ENCODE data around the gene WDFY4. TPM values are rescaled to one million over a fixed set of nuclear protein-coding genes. Genes with fewer than 3 reads are reported as not detected.

The WDFY4 gene
- total and polyA plus RNA-seq, 2 donors (not counting 1 experiment from before 2014, with no cell fraction given): 0.06 to 0.66 TPM

DNA sequence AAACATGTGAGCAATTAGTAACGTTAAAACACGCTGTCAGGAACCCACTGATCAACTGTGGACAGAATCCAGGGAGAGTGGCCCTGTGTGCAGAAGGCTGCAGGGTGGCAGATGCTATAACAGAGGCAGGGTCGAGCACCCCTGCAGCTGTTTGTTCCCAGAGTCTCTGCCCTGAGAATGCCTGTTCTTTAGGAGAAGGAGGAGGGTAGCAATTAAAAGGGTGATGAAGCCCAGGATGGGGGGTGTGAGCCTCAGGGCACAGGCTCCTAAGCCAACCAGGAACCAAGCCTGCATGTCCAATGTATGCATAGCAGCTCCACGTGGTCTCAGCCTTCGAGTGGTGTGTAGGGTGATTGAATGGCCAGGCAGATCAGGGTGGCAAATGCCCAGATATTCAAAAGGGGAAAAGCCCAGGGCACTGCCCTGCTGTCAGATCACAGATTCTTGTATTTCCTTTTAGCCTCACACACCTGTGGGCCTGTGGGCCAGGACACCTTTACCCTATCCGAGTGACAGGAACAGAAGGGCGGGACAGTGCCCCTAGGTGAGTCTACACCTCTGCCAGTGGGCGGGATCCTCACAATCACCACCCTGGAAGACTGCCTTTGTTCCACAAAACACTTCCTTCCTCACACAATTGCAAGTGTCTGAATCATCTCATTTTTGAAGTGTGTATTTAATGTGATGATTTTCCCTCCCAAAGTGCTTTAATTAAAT, 7.3 kb downstream of the WDFY4 start:
- H3K9ac ChIP-seq (ENCODE audit: insufficient read depth, low read length): no peak overlapping the region
- no peaks in the 10 kb centered on the region for H4K20me1 ChIP-seq (ENCODE audit: control insufficient read depth, extremely low read depth, insufficient read depth, low read length)
- no peak overlapping the region for H3K4me3 ChIP-seq (replicated peaks in 1 of 4; ENCODE audit: control extremely low read depth in 1 of 4, insufficient read depth in 1 of 4, low read depth in 3 of 4, low read length in 4 of 4)
- no peak for TF ChIP-seq EZH2 (IDR thresholded peaks at IDR 0.05; ENCODE audit: low read length, missing control alignments)
- TF ChIP-seq, protein P1, sequence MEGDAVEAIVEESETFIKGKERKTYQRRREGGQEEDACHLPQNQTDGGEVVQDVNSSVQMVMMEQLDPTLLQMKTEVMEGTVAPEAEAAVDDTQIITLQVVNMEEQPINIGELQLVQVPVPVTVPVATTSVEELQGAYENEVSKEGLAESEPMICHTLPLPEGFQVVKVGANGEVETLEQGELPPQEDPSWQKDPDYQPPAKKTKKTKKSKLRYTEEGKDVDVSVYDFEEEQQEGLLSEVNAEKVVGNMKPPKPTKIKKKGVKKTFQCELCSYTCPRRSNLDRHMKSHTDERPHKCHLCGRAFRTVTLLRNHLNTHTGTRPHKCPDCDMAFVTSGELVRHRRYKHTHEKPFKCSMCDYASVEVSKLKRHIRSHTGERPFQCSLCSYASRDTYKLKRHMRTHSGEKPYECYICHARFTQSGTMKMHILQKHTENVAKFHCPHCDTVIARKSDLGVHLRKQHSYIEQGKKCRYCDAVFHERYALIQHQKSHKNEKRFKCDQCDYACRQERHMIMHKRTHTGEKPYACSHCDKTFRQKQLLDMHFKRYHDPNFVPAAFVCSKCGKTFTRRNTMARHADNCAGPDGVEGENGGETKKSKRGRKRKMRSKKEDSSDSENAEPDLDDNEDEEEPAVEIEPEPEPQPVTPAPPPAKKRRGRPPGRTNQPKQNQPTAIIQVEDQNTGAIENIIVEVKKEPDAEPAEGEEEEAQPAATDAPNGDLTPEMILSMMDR (conservative IDR thresholded peaks at IDR 0.05 in 1 of 2, IDR thresholded peaks at IDR 0.05 in 1 of 2; ENCODE audit: low read depth in 1 of 2, low read length in 2 of 2): no peak
- H3K27ac ChIP-seq (ENCODE audit: insufficient read depth, low read length): no peak overlapping the region
- H3K79me2 ChIP-seq (ENCODE audit: control insufficient read depth, insufficient read depth, low read length): no peaks in the 10 kb centered on the region
- peaks cover 2% of the 10 kb centered on the region for H3K27me3 ChIP-seq (ENCODE audit: control insufficient read depth, insufficient read depth, low read length)
- H3K9me3 ChIP-seq (ENCODE audit: control insufficient read depth, insufficient read depth, low read depth, low read length): no peaks in the 10 kb centered on the region
- no peaks in the 10 kb centered on the region for H3K36me3 ChIP-seq (ENCODE audit: control insufficient read depth, insufficient read depth, low read length)
- no peak for DNase-seq (ENCODE audit: low read depth in 2 of 2)
- no peak overlapping the region for H3K4me2 ChIP-seq (ENCODE audit: extremely low read depth, insufficient read depth, low read length)
- H3K4me1 ChIP-seq (ENCODE audit: control insufficient read depth, extremely low read depth, insufficient read depth, low read length): no peaks in the 10 kb centered on the region
- no peak overlapping the region for H2AFZ ChIP-seq (ENCODE audit: low read length)

DNA sequence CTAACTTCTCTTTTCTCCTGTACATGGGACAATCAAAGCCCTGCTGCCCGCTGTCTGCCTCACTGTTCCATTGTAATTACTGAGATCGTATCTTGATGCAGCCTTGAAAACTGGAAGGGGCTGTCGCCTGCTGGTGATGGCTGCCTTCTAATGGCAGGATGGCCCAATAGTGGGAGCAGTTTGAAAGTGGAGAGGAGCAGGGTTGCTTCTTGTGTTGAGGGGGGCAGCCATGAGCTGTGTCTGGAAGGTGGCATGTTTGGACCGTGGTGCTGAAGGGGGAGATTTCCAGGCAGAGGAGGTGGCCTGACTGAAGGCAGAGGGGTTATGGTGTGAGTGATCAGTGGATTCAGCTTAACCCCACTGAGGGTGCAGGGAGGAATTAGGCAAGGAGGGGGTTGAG, 8.1 kb downstream of the WDFY4 start:
- H3K9ac ChIP-seq (ENCODE audit: insufficient read depth, low read length): no peak overlapping the region
- H3K79me2 ChIP-seq (ENCODE audit: control insufficient read depth, insufficient read depth, low read length): no peaks in the 10 kb centered on the region
- peaks cover 3% of the 10 kb centered on the region for H3K27me3 ChIP-seq (ENCODE audit: control insufficient read depth, insufficient read depth, low read length)
- no peak overlapping the region for H3K4me3 ChIP-seq (replicated peaks in 1 of 4; ENCODE audit: control extremely low read depth in 1 of 4, insufficient read depth in 1 of 4, low read depth in 3 of 4, low read length in 4 of 4)
- no peaks in the 10 kb centered on the region for H3K4me1 ChIP-seq (ENCODE audit: control insufficient read depth, extremely low read depth, insufficient read depth, low read length)
- no peaks in the 10 kb centered on the region for H4K20me1 ChIP-seq (ENCODE audit: control insufficient read depth, extremely low read depth, insufficient read depth, low read length)
- H3K9me3 ChIP-seq (ENCODE audit: control insufficient read depth, insufficient read depth, low read depth, low read length): no peaks in the 10 kb centered on the region
- no peaks in the 10 kb centered on the region for H3K36me3 ChIP-seq (ENCODE audit: control insufficient read depth, insufficient read depth, low read length)
- no peak overlapping the region for H2AFZ ChIP-seq (ENCODE audit: low read length)
- TF ChIP-seq, protein P1 (conservative IDR thresholded peaks at IDR 0.05 in 1 of 2, IDR thresholded peaks at IDR 0.05 in 1 of 2; ENCODE audit: low read depth in 1 of 2, low read length in 2 of 2): no peak
- no peak for TF ChIP-seq EZH2 (IDR thresholded peaks at IDR 0.05; ENCODE audit: low read length, missing control alignments)
- no peak for DNase-seq (ENCODE audit: low read depth in 2 of 2)
- H3K27ac ChIP-seq (ENCODE audit: insufficient read depth, low read length): no peak overlapping the region
- no peak overlapping the region for H3K4me2 ChIP-seq (ENCODE audit: extremely low read depth, insufficient read depth, low read length)

DNA sequence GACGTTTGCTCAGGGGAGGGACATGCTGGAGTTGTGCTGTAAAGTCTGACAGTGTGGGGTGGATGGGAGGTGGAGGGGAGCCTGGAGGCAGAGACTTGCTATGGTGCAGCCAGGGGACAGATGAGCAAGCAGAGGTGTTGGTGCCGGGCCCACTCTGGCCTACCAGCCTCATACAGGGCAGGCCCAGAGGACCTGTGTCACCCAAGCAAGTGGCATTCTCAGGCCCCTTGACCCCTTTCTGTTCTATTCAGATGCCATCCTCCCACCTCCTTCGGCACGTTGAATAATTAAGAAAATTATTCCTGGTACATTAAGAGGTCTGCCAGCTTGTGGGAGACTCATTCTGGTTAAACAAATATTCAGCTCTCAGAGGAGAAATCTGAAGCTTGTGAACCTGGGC, 8.5 kb downstream of the WDFY4 start:
- Histone ChIP-seq H3K36me3 (ENCODE audit: control insufficient read depth, insufficient read depth, low read length) (no peaks in the 10 kb centered on the region), H3K27me3 (ENCODE audit: control insufficient read depth, insufficient read depth, low read length) (peaks cover 3% of the 10 kb centered on the region), H3K4me2 (ENCODE audit: extremely low read depth, insufficient read depth, low read length) (no peak overlapping the region), H3K9me3 (ENCODE audit: control insufficient read depth, insufficient read depth, low read depth, low read length) (no peaks in the 10 kb centered on the region), H3K79me2 (ENCODE audit: control insufficient read depth, insufficient read depth, low read length) (no peaks in the 10 kb centered on the region), H3K4me3 (replicated peaks in 1 of 4; ENCODE audit: control extremely low read depth in 1 of 4, insufficient read depth in 1 of 4, low read depth in 3 of 4, low read length in 4 of 4) (no peak overlapping the region), H3K27ac (ENCODE audit: insufficient read depth, low read length) (no peak overlapping the region), H4K20me1 (ENCODE audit: control insufficient read depth, extremely low read depth, insufficient read depth, low read length) (no peaks in the 10 kb centered on the region), H2AFZ (ENCODE audit: low read length) (no peak overlapping the region), H3K9ac (ENCODE audit: insufficient read depth, low read length) (no peak overlapping the region), H3K4me1 (ENCODE audit: control insufficient read depth, extremely low read depth, insufficient read depth, low read length) (no peaks in the 10 kb centered on the region)
- no peak for DNase-seq (ENCODE audit: low read depth in 2 of 2)
- no peak for TF ChIP-seq EZH2 (IDR thresholded peaks at IDR 0.05; ENCODE audit: low read length, missing control alignments)
- TF ChIP-seq, protein P1 (conservative IDR thresholded peaks at IDR 0.05 in 1 of 2, IDR thresholded peaks at IDR 0.05 in 1 of 2; ENCODE audit: low read depth in 1 of 2, low read length in 2 of 2): no peak
